ENCODE data around the gene MUL1.
"Not testable (repeated sequence)": the region's sequence is repeated elsewhere in the genome, so short reads cannot be mapped to it uniquely, and the experiment has no call there.

Gene MUL1

DNA sequence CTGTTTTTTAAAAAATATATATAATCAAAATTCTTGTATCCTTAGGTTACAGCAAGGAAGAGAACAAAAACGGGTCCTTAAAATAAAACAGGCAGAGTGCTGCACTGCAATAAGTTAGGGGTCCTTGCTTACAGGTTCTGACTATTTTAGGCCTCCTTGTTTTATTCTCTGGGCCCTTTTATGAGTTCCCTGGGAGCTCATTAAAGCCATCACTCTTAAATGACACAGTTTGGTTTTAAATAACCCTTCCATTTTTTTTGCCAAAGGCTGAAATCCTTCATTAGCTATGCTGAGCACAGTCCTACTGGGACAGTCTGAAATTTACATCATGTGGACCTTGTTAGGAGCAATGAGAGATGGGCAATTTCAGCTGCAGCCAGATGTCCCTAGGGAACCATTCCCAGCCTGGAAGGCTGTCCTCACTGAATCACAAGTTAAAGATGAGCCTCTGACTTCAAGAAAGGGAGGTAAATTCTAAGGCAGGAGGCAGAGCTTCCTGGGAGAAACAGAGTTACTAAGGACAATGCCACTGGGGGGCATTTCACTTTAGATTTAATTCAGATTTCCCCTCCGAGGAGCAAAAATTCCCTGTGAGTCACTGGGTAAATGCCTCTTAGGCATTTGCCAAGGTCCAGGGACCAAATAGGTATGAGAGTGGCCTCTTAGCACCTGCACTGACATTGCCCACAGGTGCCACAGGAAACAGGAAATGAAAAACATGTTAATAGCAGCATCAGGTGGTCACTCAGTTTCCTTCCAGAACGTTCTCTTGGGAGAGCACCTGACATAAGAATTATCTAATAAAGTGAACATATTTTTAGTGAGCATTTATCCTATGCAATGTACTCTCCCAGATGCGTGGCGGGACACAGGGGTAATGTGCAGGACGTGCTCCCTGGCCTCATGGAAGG, 3.8 kb upstream of the MUL1 start:
- no peak for DNase-seq

GRCh38 chr1:20508411-20508771, 440 bp upstream of the MUL1 start:
- no peak for DNase-seq

- DNase-seq, result no peak
These were observed 745 bp downstream of the MUL1 start for GRCh38 chr1:20507248-20507563.

DNA sequence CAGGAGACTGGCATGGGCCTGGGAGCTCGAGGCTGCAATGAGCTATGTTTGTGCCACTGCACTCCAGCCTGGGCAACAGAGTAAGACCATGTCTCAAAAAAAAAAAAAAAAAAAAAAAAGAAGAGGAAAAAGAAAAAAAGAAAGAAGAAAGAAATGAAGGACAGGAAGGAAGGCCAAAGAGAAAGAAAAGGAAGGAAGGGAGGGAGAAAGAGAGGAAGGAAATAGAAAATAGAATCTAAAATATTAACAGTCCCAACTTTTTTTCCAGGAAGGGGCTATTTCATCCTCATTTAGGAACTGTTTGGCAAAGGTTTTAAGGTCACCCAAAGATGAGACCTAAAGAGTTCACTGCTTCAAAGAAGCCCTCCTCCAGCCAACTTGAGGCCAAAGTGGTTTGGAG, 2.5 kb downstream of the MUL1 start:
- DNase-seq, result no peak

GRCh38 chr1:20500716-20501115, 7.2 kb downstream of the MUL1 start:
- no peak for DNase-seq

DNA sequence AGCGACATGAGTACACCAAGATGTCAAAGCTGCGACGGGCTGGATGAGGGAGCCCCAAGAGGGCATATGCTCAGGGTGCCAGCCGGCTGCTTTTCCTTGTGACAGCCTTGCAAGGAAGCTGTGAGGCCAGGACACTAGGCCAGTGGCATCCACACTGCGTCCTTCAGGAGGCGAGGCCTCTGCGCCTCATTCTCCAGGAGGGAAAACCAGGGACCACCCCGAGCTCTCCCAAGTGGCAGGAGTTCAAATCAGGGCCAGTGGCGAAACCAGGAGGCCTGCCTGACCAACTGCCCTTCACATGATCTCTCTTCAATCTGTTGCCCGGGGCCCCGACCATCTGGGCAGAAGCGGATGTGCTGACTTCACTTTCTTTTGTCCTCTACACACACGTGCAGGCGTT, 8.2 kb downstream of the MUL1 start:
- DNase-seq, result no peak

DNA sequence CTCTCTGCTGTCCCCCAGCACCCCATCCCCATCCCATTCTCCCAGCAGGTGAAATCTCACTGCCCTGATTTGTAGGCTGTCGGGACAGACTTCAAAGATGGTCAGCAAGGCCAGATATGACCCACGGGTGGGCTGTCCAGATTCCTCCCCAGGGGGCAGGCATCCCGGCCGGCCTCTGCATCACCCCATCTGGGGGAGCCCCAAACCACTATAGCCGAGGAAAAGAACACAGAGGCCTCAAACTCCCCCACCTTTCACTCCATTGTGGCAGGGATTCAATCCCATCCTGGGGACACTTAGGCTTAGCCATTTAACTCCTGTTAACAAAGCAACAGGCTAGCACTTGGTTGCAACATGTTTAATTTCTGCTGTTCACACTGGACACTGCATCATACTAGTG, 8.8 kb downstream of the MUL1 start:
- no peak for DNase-seq

DNA sequence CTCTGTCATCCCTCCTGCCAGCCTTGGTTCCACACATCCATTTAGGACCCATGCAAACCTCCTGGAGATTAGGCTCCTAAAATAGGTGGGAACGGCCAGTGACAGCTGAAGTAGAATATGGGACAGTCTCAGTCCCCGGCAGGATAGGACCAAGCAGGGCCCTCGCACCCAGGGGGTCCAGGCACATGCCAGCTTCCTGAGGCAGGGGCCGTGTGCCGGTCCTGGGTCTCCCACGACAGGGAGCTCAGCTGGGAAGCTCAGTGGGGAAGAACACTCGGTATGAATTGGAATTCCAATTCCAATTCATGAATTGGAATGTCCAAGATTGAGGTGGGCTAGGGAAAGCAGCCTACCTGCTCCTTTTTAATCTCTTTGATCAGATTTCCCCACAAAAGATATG, 9.8 kb downstream of the MUL1 start:
- no peak for DNase-seq

DNA sequence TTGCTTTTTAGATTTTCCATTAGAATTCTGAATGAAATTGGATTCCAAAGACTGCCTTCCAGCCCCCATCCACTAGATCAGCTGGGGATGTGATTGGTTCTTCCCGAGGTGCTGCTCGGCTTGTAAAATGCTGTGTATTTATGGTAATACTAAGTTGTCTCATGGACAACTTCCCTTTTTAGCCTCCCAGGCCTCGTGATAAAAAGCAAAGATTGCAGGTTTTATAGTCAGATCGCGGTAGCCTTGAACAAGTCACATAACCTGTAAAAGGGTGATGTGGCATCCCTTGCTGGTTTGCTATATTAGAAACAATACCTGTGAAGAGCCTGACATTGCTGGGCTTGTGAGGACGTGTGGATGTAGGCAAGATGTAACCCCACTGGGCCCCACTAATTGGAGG, 10.4 kb downstream of the MUL1 start:
- DNase-seq, result no peak

- not testable (repeated sequence) for DNase-seq
These were observed 11.1 kb downstream of the MUL1 start for GRCh38 chr1:20496725-20497383.

DNA sequence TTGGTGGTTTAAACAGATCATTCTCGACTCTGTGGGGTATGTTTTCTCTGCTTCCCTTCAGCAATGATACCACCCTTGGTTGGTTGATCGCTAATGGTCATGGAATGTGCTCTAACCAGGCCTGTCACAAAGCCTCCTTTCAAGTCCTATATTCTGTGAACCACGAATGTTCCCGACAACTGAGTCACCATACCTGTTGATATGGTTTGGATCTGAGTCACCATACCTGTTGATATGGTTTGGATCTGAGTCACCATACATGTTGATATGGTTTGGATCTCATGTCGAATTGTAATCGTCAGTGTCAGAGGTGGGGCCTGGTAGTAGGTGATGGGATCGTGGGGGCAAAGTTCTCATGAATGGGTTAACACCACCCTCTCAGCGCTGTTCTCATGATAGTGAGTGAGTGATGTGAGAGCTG, 11.7 kb downstream of the MUL1 start:
- DNase-seq, result no peak

DNA sequence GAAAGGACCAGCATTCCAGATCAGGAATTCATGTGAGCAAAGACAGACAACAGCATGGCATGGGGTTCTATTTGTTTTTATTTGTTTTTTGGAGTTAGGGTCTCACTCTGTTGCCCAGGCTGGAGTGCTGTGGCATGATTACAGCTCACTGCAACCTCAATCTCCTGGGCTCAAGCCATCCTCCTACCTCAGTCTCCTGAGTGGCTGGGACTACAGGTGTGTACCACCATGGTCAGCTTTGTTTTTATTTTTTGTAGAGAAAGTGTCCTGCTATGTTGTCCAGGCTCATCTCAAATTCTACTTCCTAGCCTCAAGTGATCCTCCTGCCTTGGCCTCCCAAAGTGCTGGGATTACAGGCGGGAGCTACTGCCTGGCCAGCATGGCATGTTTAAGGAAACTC, 12.3 kb downstream of the MUL1 start:
- no peak for DNase-seq

GRCh38 chr1:20494609-20495311, 13.2 kb downstream of the MUL1 start:
- no peak for DNase-seq

- DNase-seq, result peak; percentile 89
These were observed 13.9 kb downstream of the MUL1 start for GRCh38 chr1:20493839-20494608.

DNA sequence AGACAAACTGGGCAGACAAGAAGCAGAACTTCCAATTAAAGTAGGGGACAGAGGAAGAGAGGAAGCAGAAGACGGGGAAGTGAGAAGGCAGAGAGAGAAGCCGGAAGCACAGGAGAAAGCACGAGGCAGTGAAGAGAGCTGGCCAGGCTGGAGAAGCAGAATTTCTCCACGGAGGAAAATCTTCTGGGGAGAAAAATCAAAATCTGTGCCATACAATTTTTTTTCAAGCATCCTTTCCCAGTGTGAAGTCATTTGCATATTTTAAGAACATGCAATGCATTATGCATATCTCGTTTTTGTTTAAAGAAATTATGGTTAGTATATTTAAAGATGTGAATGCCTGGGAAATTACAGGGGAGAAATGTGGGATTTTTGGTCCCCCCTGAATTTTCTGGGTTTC, 14.6 kb downstream of the MUL1 start:
- no peak for DNase-seq

GRCh38 chr1:20492751-20493150, 15.2 kb downstream of the MUL1 start:
- DNase-seq, result no peak

DNA sequence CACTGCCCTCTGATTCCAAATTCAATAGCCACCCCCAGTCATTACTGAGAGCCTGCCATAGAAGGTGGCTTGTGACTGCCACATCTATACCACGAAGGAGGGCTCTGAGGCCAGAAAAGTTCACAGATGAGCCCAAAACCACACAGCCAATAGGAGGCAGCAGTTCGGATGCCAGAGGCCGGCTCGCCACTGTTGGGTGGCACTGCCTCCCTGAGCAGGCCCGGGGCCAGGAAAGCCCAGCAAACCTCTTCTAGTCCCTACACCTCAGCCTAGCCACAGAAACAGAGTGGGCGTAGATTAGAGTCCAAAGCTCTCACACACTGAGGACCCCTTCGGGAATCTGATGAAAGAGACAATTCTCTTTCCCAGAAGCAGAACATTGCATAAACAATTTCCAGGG, 16.1 kb downstream of the MUL1 start:
- DNase-seq, result no peak

DNA sequence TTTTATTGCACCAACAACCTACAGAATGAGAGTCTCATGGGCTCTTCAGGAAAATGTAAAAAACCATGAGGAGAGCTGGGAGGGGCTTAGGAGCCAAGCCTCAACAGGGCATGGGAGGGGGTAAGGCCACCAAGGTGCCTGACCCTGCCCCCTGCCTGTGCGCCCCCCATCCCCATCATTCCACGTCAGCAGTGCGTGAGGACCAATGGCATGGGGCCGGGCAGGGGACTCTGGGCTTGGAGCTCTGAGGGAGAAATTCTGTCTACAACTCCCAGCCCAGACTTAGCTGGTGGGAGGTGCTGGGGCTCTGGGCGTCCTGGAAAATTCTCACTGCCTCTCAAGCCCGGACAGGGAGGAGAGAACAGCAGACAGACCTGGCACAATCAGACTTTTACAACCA, 16.8 kb downstream of the MUL1 start:
- DNase-seq, result no peak

GRCh38 chr1:20487236-20487590, 20.7 kb downstream of the MUL1 start:
- DNase-seq, result no peak

DNA sequence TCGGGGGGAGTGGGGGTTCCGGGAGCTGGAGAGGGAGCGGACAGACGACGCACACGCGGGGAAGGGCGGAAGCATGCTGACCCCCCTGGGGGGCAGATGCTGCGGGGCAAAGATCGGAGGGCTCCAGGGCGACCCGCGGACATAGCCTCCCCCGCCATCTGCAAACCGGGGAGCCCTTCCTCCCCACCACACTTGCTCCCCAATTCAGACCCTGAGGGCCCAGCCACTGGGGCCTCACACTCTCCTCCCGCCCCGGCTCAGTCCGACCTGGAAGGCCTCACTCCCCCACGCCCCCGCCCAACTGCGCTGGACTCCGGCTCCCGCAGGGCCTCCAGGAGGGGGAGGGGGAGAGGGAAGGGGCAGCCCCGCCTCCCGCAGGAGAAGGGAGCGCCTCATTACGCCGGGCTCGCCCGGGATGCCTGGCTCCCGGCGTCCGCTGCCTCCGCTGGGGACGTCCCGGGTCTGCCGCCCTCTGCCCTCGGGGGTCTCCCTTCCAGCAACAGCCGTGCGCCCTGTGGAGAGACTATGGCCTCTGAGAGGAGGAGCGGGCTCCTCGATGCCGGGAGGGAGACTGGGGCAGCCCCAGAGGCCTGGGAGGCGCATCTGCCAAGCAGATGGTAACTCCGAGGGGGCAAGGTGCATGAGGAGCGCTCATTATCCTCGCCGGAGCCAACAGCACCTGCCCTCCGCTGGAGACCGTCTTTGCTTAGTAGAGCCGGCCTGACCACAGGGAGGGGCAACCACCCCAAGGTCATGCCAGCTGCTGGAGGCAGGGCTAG, 21.3 kb downstream of the MUL1 start:
- no peak for DNase-seq

DNA sequence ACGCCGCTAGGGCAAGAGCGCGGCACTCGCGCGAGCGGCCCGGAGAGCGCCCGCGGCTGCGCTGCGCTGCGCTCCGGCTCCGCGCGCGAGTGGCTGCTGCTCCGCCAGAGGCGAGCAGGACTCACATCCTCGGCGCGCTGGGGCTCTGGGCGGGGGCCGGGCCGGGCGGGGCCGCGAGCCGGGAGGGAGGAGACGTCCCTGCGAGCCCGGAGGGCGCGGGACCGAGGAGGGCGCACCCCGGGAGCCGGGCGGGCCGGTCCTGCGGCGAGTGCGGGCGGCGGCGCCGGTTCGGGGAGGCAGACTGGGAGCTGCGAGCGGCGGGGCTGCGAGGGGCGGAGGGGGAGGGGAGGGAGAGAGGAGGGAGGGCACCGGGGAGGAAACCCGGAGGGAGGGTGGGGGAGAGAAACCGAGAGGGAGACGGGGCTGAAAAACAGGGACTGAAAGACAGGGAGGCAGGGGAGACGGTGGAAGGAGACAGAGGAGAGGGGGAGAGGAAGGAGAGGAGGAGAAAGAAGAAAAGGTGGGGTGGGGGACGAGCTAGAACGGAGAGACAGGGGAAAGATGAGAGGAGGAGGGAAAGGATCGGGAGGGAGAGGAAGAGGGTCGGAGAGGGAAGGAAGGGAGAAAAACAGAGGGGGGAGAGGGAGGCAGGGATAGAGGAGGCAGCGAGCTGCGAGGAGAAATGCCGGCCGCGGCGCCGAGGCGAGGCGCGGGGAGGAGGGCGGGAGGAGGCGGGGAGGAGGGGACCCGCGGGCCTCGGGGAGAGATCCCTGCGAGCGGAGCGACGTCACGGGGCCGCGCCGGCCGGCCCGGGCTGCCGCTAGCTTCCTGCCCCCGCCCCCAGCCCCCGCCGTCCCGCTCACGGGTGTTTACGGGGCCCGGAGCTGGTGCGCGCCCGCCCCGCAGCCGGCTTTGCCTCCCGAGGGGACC, 22.2 kb downstream of the MUL1 start, which contains the start of gene CAMK2N1:
TSS of gene CAMK2N1 (minus strand) at position 684 of the 930 bp plus-strand sequence. CDS start 831 bp downstream, outside the sequence.
- DNase-seq, result peak; percentile 23

Data from hematopoietic multipotent progenitor cell treated with erythropoietin and hydrocortisone succinate and interleukin-3 and kit ligand, for 4 days (in vitro differentiated cells).